Adrenal gland (tissue), 5 donors: ENCODE measurements around the gene RGS6.

ENCODE experiments used
- POLR2A ChIP-seq, 2 donors: fragments of 450-650 bp; IDR thresholded peaks; one replicate each; pipeline ENCODE4 v1.6.1; 2017; ENCODE audit warnings: antibody characterized with exemption in 2 of 2, mild to moderate bottlenecking in 2 of 2, moderate library complexity in 1 of 2
- TF ChIP-seq, protein P1 (sequence below), 6 experiments: fragments of 450-650 bp in 4 of 6; fragments of 200-600 bp in 2 of 6; sonication (generic) in 1 of 6; IDR thresholded peaks; 1 replicate in 5 of 6; 2 replicates in 1 of 6; pipeline versions ENCODE4 v1.5.1 to v1.8.0; 2016 to 2021; ENCODE audit warnings: antibody characterized with exemption in 6 of 6, mild to moderate bottlenecking in 2 of 6, moderate library complexity in 1 of 6
- donor health status: DM: no; HTN: no; CAD: no.

DNA sequence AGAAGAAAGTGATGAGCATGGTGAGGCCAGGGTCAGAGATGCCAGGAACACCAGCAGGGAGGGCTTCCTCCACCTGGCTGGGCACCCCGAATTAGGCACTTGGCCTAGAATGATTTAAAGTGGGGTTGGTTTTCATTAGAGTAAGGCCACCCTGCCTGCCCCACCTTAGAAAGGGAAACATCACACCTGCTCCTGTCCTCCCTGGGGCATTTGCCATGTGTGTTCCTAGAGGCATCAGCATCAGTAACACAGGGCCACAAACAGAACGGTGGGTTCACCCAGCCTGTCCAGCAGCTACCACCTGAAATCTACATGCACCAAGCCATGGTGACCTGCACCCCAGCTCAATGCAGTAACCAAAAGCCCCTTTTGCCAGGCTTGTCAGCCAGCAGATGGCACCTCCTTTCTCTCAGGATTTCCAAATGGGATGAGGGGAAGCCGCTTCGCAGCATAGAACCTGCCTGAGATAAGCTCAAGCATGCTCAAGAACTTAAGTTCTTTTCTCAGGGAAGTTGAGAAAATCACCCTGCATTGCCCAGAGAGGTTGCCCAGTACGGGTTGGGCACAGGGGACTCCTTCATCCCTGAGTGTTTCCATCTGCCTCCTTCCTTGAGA lies 622.9 kb downstream of the RGS6 start:
- TF ChIP-seq, protein P1, sequence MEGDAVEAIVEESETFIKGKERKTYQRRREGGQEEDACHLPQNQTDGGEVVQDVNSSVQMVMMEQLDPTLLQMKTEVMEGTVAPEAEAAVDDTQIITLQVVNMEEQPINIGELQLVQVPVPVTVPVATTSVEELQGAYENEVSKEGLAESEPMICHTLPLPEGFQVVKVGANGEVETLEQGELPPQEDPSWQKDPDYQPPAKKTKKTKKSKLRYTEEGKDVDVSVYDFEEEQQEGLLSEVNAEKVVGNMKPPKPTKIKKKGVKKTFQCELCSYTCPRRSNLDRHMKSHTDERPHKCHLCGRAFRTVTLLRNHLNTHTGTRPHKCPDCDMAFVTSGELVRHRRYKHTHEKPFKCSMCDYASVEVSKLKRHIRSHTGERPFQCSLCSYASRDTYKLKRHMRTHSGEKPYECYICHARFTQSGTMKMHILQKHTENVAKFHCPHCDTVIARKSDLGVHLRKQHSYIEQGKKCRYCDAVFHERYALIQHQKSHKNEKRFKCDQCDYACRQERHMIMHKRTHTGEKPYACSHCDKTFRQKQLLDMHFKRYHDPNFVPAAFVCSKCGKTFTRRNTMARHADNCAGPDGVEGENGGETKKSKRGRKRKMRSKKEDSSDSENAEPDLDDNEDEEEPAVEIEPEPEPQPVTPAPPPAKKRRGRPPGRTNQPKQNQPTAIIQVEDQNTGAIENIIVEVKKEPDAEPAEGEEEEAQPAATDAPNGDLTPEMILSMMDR (IDR thresholded peaks at IDR 0.05) = no peak
- TF ChIP-seq POLR2A (IDR thresholded peaks at IDR 0.05) = no peak
